IMR-90 (cell line): Measurements from ENCODE around the gene PDE6B. TPM values are rescaled to one million over a fixed set of nuclear protein-coding genes. Genes with fewer than 3 reads are reported as not detected.

Source experiments
- ATAC-seq: fragments of 200-7000 bp; cut with Tn5 transposase; 2 replicates; pipeline ENCODE4 v1.9.1; 2020; ENCODE audit warnings: low read depth, mild to moderate bottlenecking, moderate library complexity
- BruUV-seq: library from RNA; stranded (reverse); fragments of 400-500 nt; replicated peaks from 2 replicates; lab custom pipeline; 2021; lab: Mats Ljungman, UMichigan
- CTCF ChIA-PET: fragments of 300-600 bp; formaldehyde crosslinking; extraction: SDS; loops from one replicate; lab custom pipeline; 2021; ENCODE audit warnings: antibody characterized with exemption; lab: Yijun Ruan, JAX
- POLR2A ChIA-PET: fragments of 300-600 bp; sonication (Branson Sonifier 250); formaldehyde crosslinking; loops from one replicate; lab custom pipeline; 2022; ENCODE audit warnings: antibody characterized with exemption; ENCODE audit not compliant: unreplicated experiment; lab: Charles Lee
- DNase-seq: peaks from one replicate; pipeline ENCODE4 v3.0.0; 2013
- H2AFZ ChIP-seq: replicated peaks from 2 replicates; pipeline ENCODE3; 2013; ENCODE audit warnings: low read length, mild to moderate bottlenecking; ENCODE audit not compliant: poor library complexity
- H2AK5ac ChIP-seq: 2 replicates; pipeline ENCODE4 v1.6.1; 2013; ENCODE audit warnings: low read depth, low read length, inconsistent platforms
- H2AK9ac ChIP-seq: replicated peaks from 2 replicates; pipeline ENCODE3; 2013; ENCODE audit warnings: mild to moderate bottlenecking, low read depth, low read length, moderate library complexity; ENCODE audit not compliant: poor library complexity
- H2BK120ac ChIP-seq: 2 replicates; pipeline ENCODE4 v1.6.1; 2013; ENCODE audit warnings: low read depth, low read length, inconsistent platforms
- H2BK15ac ChIP-seq: 3 replicates; pipeline ENCODE4 v1.6.1; 2013; ENCODE audit warnings: low read depth, low read length, inconsistent platforms
- H2BK20ac ChIP-seq: 2 replicates; pipeline ENCODE4 v1.6.1; 2013; ENCODE audit warnings: low read depth, mild to moderate bottlenecking, inconsistent platforms, low read length, moderate library complexity
- H2BK5ac ChIP-seq: 2 replicates; pipeline ENCODE4 v1.6.1; 2013; ENCODE audit warnings: mild to moderate bottlenecking, low read depth, low read length, inconsistent platforms; ENCODE audit not compliant: poor library complexity, severe bottlenecking
- H3K14ac ChIP-seq: replicated peaks from 2 replicates; pipeline ENCODE4 v1.6.1; 2013; ENCODE audit warnings: low read depth, low read length, inconsistent platforms
- H3K18ac ChIP-seq: 2 replicates; pipeline ENCODE4 v1.6.1; 2013; ENCODE audit warnings: low read depth, low read length, control low read depth
- H3K23ac ChIP-seq: 2 replicates; pipeline ENCODE4 v1.6.1; 2013; ENCODE audit warnings: low read depth, low read length, inconsistent platforms
- H3K27ac ChIP-seq: 2 replicates; pipeline ENCODE4 v1.5.1; 2013; ENCODE audit warnings: mild to moderate bottlenecking, control low read depth, low read length; ENCODE audit not compliant: insufficient read depth
- H3K27me3 ChIP-seq: 2 replicates; pipeline ENCODE4 v1.6.1; 2013; ENCODE audit warnings: low read length; ENCODE audit not compliant: control insufficient read depth, insufficient read depth
- H3K36me3 ChIP-seq: 2 replicates; pipeline ENCODE4 v1.6.1; 2013; ENCODE audit warnings: low read length, mixed read lengths; ENCODE audit not compliant: control insufficient read depth, insufficient read depth
- H3K4ac ChIP-seq: 2 replicates; pipeline ENCODE4 v1.6.1; 2013; ENCODE audit warnings: low read depth, low read length, inconsistent platforms
- H3K4me1 ChIP-seq: 2 replicates; pipeline ENCODE4 v1.6.1; 2013; ENCODE audit warnings: low read length, mixed read lengths; ENCODE audit not compliant: control insufficient read depth, insufficient read depth
- H3K4me2 ChIP-seq: 2 replicates; pipeline ENCODE4 v1.6.1; 2013; ENCODE audit warnings: low read depth, mild to moderate bottlenecking, control low read depth, low read length, moderate library complexity
- H3K4me3 ChIP-seq: 2 replicates; pipeline ENCODE4 v1.5.1; 2013; ENCODE audit warnings: low read depth, mild to moderate bottlenecking, control low read depth, low read length, moderate library complexity; ENCODE audit not compliant: insufficient read depth
- H3K56ac ChIP-seq: 2 replicates; pipeline ENCODE4 v1.6.1; 2013; ENCODE audit warnings: low read length, inconsistent platforms; ENCODE audit not compliant: insufficient read depth; ENCODE audit errors: extremely low read depth
- H3K79me1 ChIP-seq, 2 experiments: 2 replicates each; pipeline ENCODE4 v1.6.1; 2013; ENCODE audit warnings: low read length in 2 of 2, inconsistent platforms in 1 of 2, low read depth in 1 of 2
- H3K9ac ChIP-seq: 2 replicates; pipeline ENCODE4 v1.6.1; 2013; ENCODE audit warnings: low read depth, low read length, control low read depth
- H3K9me1 ChIP-seq: 2 replicates; pipeline ENCODE4 v1.6.1; 2013; ENCODE audit warnings: low read length, inconsistent platforms; ENCODE audit not compliant: insufficient read depth
- H3K9me3 ChIP-seq: 2 replicates; pipeline ENCODE4 v1.6.1; 2013; ENCODE audit warnings: low read length; ENCODE audit not compliant: control insufficient read depth, insufficient read depth
- H4K20me1 ChIP-seq: 2 replicates; pipeline ENCODE4 v1.6.1; 2013; ENCODE audit warnings: low read length, inconsistent platforms; ENCODE audit not compliant: insufficient read depth
- H4K5ac ChIP-seq: 2 replicates; pipeline ENCODE4 v1.6.1; 2013; ENCODE audit warnings: mild to moderate bottlenecking, low read depth, low read length, control low read depth
- H4K8ac ChIP-seq, 2 experiments: 2 replicates each; pipeline ENCODE4 v1.6.1; 2013; ENCODE audit warnings: low read depth in 2 of 2, low read length in 2 of 2, control low read depth in 1 of 2, inconsistent platforms in 1 of 2
- H4K91ac ChIP-seq: 2 replicates; pipeline ENCODE4 v1.6.1; 2013; ENCODE audit warnings: low read depth, low read length, inconsistent platforms; ENCODE audit not compliant: insufficient read depth
- MAZ ChIP-seq: IDR thresholded peaks from 2 replicates; pipeline ENCODE4 v1.6.1; 2012; ENCODE audit warnings: low read depth, mild to moderate bottlenecking, low read length, improper control_type of control experiment, moderate library complexity, borderline replicate concordance
- MXI1 ChIP-seq: IDR thresholded peaks from 2 replicates; pipeline ENCODE4 v1.6.1; 2012; ENCODE audit warnings: low read depth, mild to moderate bottlenecking, low read length, moderate library complexity, borderline replicate concordance
- WGBS, 2 experiments: methylation state at CpG; one replicate each; pipeline versions ENCODE4 v1.1.5 to v1.1.7; 2013; ENCODE audit warnings: missing lambda C conversion rate in 2 of 2; ENCODE audit not compliant: insufficient read length in 1 of 2; ENCODE audit errors: extremely low coverage in 2 of 2; 5-methylcytosine and 5-hydroxymethylcytosine counted together
- dilution Hi-C: fragments of 300-500 bp; cut with HindIII; formaldehyde crosslinking; loops from one replicate; pipeline ENCODE4 v1.14.3; 2018; ENCODE audit warnings: low sequenced_read_pairs; ENCODE audit not compliant: unreplicated experiment
- in situ Hi-C: fragments of 300-500 bp; cut with MboI; formaldehyde crosslinking; loops from 3 replicates; pipeline ENCODE4 v1.14.3; 2019; ENCODE audit warnings: low sequenced_read_pairs, inconsistent platforms, mixed read lengths
- intact Hi-C: fragments of 100-400 bp; cut with micrococcal nuclease; formaldehyde crosslinking; loops from 2 replicates; pipeline ENCODE4 v1.10.0; 2022
- polyA plus RNA-seq, 3 experiments: library from polyadenylated mRNA; depleted of rRNA; stranded (reverse); fragments of >200 nt; gene quantifications; 2 replicates each; pipeline ENCODE4 v1.2.3, GENCODE V29; 2012; ENCODE audit warnings: low replicate concordance in 1 of 3
- total RNA-seq: library from RNA; depleted of rRNA; stranded (reverse); fragments of >200 nt; gene quantifications from 2 replicates; pipeline ENCODE4 v1.2.3, GENCODE V29; 2012

PDE6B gene
- total and polyA plus RNA-seq, 2 of the 4 experiments (the other 2 are of a cell fraction) = under 0.01 TPM; not detected in 1

GRCh38 chr4:671769-672168 lies 46.4 kb downstream of the PDE6B start:
- Histone ChIP-seq H3K56ac (no peak overlapping the region), H3K9me1 (peaks cover 7% of the 10 kb centered on the region; the same call in 1 of the 2 replicates), H3K4me2 (no peak overlapping the region), H3K4me1 (peaks cover 9% of the 10 kb centered on the region), H3K9me3 (no peaks in the 10 kb centered on the region), H3K9ac (no peak overlapping the region), H4K91ac (no peak overlapping the region), H3K36me3 (peaks cover 17% of the 10 kb centered on the region), H3K79me1 (peaks cover 17 to 27% of the 10 kb centered on the region in 2 experiments; a peak in 3 of 4 replicates), H2BK120ac (no peak overlapping the region), H2AFZ (peak overlapping the region; percentile 5), H3K18ac (no peak overlapping the region), H3K23ac (no peak overlapping the region), H4K20me1 (no peaks in the 10 kb centered on the region), H3K14ac (no peak overlapping the region), H4K8ac (no peak overlapping the region), H2BK5ac (no peak overlapping the region), H2AK5ac (no peak overlapping the region), H3K4me3 (no peak overlapping the region), H4K5ac (no peak overlapping the region), H2BK20ac (no peak overlapping the region), H2AK9ac (no peak overlapping the region), H3K4ac (no peak overlapping the region), H3K27me3 (no peaks in the 10 kb centered on the region), H2BK15ac (no peak overlapping the region), H3K27ac (no peak overlapping the region)
- DNase-seq = no peak
- ChIA-PET CTCF (no interaction called here), POLR2A (no interaction called here)
- in situ Hi-C loops (no loop called here), dilution Hi-C loops (no loop called here), intact Hi-C loops (loop anchor here (10.0 kb wide), 1 partner anchor 337 kb away; the partner anchor contains the start of gene ZNF141)
- no TSS peak for BruUV-seq
- ATAC-seq = no peak
- WGBS, 2 experiments = no CpG with 5 or more reads among the region's 3 CpGs
- TF ChIP-seq MXI1 (no peak), MAZ (no peak)
